ENCODE measurements around the gene E2F4. TPM values are rescaled to one million over a fixed set of nuclear protein-coding genes. Genes with fewer than 3 reads are reported as not detected.

The E2F4 gene
- total RNA-seq, 1 experiment from 2014 or later, result 86.2 TPM

GRCh38 chr16:67242138-67242730 lies 50.3 kb downstream of the E2F4 start:
- Histone ChIP-seq H4K20me1 (ENCODE audit: low read length) (no peaks in the 10 kb centered on the region), H3K4me1 (ENCODE audit: insufficient read depth, low read length) (peaks cover 54% of the 10 kb centered on the region), H3K4me2 (ENCODE audit: low read length) (0 out of 2 replicates have a peak overlapping the region, but pooled peaks have one; percentile 79), H3K79me2 (ENCODE audit: low read length) (peaks cover 65% of the 10 kb centered on the region), H3K27ac (ENCODE audit: low read length) (peak overlapping the region; percentile 99), H3K9me3 (ENCODE audit: low read length) (no peaks in the 10 kb centered on the region), H3K9me2 (replicated peaks; ENCODE audit: low read length) (no peaks in the 10 kb centered on the region), H3K36me3 (ENCODE audit: low read depth, low read length) (peaks cover 11% of the 10 kb centered on the region), H3K27me3 (ENCODE audit: low read length) (no peaks in the 10 kb centered on the region), H3K9ac (ENCODE audit: low read length) (peak overlapping the region; percentile 75), H3F3A (ENCODE audit: low read length, unreplicated experiment) (peaks cover 15% of the 10 kb centered on the region), H3K4me3 (ENCODE audit: low read length) (no peak overlapping the region), H2AFZ (ENCODE audit: low read length) (no peak overlapping the region)
- intact Hi-C loops (cut with micrococcal nuclease), result loop anchor here (10.0 kb wide), 1 partner anchor 47 kb away; the partner anchor contains the start of genes E2F4, ELMO3 and EXOC3L1
- ATAC-seq (no peak), DNase-seq (no peak)
- no TSS peak for BruUV-seq (replicated peaks)
- TF ChIP-seq, protein P1, sequence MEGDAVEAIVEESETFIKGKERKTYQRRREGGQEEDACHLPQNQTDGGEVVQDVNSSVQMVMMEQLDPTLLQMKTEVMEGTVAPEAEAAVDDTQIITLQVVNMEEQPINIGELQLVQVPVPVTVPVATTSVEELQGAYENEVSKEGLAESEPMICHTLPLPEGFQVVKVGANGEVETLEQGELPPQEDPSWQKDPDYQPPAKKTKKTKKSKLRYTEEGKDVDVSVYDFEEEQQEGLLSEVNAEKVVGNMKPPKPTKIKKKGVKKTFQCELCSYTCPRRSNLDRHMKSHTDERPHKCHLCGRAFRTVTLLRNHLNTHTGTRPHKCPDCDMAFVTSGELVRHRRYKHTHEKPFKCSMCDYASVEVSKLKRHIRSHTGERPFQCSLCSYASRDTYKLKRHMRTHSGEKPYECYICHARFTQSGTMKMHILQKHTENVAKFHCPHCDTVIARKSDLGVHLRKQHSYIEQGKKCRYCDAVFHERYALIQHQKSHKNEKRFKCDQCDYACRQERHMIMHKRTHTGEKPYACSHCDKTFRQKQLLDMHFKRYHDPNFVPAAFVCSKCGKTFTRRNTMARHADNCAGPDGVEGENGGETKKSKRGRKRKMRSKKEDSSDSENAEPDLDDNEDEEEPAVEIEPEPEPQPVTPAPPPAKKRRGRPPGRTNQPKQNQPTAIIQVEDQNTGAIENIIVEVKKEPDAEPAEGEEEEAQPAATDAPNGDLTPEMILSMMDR (conservative IDR thresholded peaks at IDR 0.05; ENCODE audit: low read depth, low read length), result no peak
- TF ChIP-seq EZH2 (IDR thresholded peaks at IDR 0.05; ENCODE audit: low read length, unreplicated experiment), result no peak
- TF ChIP-seq EZH2phosphoT487 (IDR thresholded peaks at IDR 0.05; ENCODE audit: borderline replicate concordance, low read length), result no peak
- POLR2A ChIA-PET (ENCODE audit: unreplicated experiment), result interaction anchor here (0.6 kb wide), 1 partner anchor 171 kb away, joined by 3 read pairs; no protein-coding TSS in a partner anchor
- CTCF ChIA-PET, result no interaction called here

GRCh38 chr16:67243481-67243880 lies 51.5 kb downstream of the E2F4 start:
- Histone ChIP-seq H3K27me3 (ENCODE audit: low read length) (no peaks in the 10 kb centered on the region), H3K9me3 (ENCODE audit: low read length) (no peaks in the 10 kb centered on the region), H3K4me1 (ENCODE audit: insufficient read depth, low read length) (peaks cover 62% of the 10 kb centered on the region), H3K9ac (ENCODE audit: low read length) (peak overlapping the region; percentile 30), H3K36me3 (ENCODE audit: low read depth, low read length) (0 out of 2 replicates have a peak, but pooled peaks cover 8% of the 10 kb centered on the region), H4K20me1 (ENCODE audit: low read length) (no peaks in the 10 kb centered on the region), H3K27ac (ENCODE audit: low read length) (peak overlapping the region; percentile 88), H3K4me3 (ENCODE audit: low read length) (peak overlapping the region; percentile 48; the same call in 1 of the 2 replicates), H3K79me2 (ENCODE audit: low read length) (peaks cover 66% of the 10 kb centered on the region), H3F3A (ENCODE audit: low read length, unreplicated experiment) (peaks cover 15% of the 10 kb centered on the region), H3K4me2 (ENCODE audit: low read length) (peak overlapping the region; percentile 95), H3K9me2 (replicated peaks; ENCODE audit: low read length) (no peaks in the 10 kb centered on the region), H2AFZ (ENCODE audit: low read length) (no peak overlapping the region)
- ChIA-PET POLR2A (ENCODE audit: unreplicated experiment) (no interaction called here), CTCF (no interaction called here)
- intact Hi-C loops (cut with micrococcal nuclease), result loop anchor here (10.0 kb wide), 1 partner anchor 49 kb away; the partner anchor contains the start of genes E2F4, ELMO3 and EXOC3L1
- no TSS peak for BruUV-seq (replicated peaks)
- ATAC-seq (no peak), DNase-seq (no peak)
- TF ChIP-seq EZH2phosphoT487 (IDR thresholded peaks at IDR 0.05; ENCODE audit: borderline replicate concordance, low read length) (no peak), EZH2 (IDR thresholded peaks at IDR 0.05; ENCODE audit: low read length, unreplicated experiment) (no peak)
- TF ChIP-seq, protein P1 (conservative IDR thresholded peaks at IDR 0.05; ENCODE audit: low read depth, low read length), result no peak
